ENCODE data around the gene ITGB2.

Gene ITGB2

DNA sequence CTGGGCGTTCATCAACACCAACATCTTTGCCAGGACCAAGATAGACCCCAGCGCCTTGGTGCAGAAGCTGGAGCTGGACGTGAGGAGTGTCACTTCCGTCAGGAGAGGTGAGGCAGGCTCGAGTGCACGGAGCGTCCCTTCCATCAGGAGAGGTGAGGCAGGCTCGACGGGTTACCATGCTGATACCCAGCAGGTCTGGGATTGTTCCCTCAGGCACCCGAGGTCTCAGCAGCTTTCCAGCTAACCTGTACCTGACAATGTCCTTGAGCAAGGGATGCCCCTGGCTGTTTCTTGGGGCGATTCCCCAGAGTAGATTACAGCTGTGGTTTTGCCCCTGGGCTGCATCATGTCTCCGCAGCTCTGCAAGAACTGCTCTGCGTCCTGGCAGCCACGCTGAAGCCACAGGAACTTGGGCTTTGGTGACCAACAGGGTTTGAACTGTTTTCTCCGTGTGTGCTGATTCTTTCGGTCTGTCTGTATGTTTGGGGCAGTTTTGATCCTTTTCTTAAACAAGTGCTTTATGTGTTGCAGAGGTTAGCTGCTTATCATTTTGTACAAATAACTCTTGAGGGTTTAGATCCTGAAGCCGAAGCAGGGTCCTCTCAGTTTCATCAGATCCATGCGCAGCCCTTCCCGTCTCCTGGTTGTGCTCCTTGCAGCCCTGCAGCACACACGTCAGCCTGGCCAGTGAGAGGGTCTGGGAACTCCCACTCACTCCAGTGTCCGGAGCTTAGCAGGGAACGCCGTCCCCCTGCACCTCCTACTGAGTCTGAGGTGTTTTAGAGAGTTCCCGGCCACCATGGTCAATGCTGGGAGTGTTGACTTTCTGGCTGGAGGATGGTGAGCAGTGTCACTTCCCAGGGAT, 23.2 kb upstream of the ITGB2 start:
- TF ChIP-seq POLR2AphosphoS5 (IDR thresholded peaks at IDR 0.05; ENCODE audit: low read depth, low read length) (no peak), FOXP2 (optimal IDR thresholded peaks at IDR 0.05; ENCODE audit: borderline replicate concordance, extremely low read depth, extremely low read length, insufficient read depth) (no peak), TAF1 (IDR thresholded peaks at IDR 0.05; ENCODE audit: borderline replicate concordance, insufficient read depth, low read length) (no peak), SIN3A (IDR thresholded peaks at IDR 0.05; ENCODE audit: borderline replicate concordance, insufficient read depth, low read length) (no peak)
- TF ChIP-seq, protein P1, sequence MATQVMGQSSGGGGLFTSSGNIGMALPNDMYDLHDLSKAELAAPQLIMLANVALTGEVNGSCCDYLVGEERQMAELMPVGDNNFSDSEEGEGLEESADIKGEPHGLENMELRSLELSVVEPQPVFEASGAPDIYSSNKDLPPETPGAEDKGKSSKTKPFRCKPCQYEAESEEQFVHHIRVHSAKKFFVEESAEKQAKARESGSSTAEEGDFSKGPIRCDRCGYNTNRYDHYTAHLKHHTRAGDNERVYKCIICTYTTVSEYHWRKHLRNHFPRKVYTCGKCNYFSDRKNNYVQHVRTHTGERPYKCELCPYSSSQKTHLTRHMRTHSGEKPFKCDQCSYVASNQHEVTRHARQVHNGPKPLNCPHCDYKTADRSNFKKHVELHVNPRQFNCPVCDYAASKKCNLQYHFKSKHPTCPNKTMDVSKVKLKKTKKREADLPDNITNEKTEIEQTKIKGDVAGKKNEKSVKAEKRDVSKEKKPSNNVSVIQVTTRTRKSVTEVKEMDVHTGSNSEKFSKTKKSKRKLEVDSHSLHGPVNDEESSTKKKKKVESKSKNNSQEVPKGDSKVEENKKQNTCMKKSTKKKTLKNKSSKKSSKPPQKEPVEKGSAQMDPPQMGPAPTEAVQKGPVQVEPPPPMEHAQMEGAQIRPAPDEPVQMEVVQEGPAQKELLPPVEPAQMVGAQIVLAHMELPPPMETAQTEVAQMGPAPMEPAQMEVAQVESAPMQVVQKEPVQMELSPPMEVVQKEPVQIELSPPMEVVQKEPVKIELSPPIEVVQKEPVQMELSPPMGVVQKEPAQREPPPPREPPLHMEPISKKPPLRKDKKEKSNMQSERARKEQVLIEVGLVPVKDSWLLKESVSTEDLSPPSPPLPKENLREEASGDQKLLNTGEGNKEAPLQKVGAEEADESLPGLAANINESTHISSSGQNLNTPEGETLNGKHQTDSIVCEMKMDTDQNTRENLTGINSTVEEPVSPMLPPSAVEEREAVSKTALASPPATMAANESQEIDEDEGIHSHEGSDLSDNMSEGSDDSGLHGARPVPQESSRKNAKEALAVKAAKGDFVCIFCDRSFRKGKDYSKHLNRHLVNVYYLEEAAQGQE (IDR thresholded peaks at IDR 0.05; ENCODE audit: insufficient read depth in 1 of 2, low read depth in 2 of 2, low read length in 2 of 2), result no peak

DNA sequence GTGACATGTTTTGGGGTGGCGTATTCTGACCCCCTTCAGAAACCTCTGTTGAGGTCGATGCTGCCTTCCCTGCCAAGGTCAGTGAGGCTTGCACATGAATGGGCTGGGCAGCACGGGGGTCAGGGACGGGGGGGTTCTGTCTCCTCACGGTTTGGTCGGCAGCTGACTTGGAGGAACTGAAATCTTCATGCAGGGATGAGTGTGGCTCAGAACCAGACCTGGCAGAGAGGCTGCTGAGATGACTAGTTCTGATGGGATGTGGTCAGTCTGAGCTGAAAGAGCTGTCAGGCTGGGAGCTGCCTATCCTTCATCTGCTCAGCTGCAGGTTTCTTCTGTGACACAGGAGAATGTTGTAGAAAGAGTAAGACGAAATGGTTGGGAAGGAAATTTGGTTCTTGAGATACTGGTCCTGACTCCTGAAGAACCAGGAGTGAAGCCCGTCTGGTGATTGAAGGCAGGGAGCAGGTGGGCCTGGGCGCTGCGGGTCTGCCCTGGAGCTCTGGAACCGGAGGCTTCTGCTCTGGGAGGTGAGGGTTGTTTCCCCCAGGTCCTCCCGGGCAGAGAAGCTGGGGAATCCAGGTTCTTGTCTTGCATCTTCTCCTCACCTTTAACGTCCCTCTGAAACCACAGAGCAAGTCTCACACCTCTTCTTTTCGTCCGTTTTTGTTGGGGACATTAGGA, 22.4 kb upstream of the ITGB2 start:
- no peak for TF ChIP-seq SIN3A (IDR thresholded peaks at IDR 0.05; ENCODE audit: borderline replicate concordance, insufficient read depth, low read length)
- no peak for TF ChIP-seq POLR2AphosphoS5 (IDR thresholded peaks at IDR 0.05; ENCODE audit: low read depth, low read length)
- no peak for TF ChIP-seq FOXP2 (optimal IDR thresholded peaks at IDR 0.05; ENCODE audit: borderline replicate concordance, extremely low read depth, extremely low read length, insufficient read depth)
- TF ChIP-seq, protein P1 (IDR thresholded peaks at IDR 0.05; ENCODE audit: insufficient read depth in 1 of 2, low read depth in 2 of 2, low read length in 2 of 2), result no peak
- TF ChIP-seq TAF1 (IDR thresholded peaks at IDR 0.05; ENCODE audit: borderline replicate concordance, insufficient read depth, low read length), result no peak

DNA sequence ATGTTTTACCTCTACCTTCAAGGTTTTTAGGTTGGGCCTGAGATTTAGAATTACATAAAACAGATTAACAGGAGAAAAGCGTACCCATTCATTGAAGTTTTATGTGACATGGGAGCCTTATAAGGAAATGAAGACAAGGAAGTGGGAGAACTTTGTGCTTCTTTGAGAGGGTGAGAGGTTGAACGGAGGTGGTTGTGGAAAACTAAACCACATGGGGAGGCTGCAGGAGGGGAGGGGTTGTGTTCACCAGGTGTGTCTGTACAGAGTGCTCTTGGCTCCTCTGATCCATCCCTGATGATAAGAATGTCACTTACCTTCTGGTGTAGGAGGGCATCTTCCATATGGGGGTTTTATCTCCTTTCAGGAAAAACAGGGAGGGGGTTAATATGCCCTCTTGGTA, 21.9 kb upstream of the ITGB2 start:
- TF ChIP-seq, protein P1 (IDR thresholded peaks at IDR 0.05; ENCODE audit: insufficient read depth in 1 of 2, low read depth in 2 of 2, low read length in 2 of 2), result no peak
- TF ChIP-seq FOXP2 (optimal IDR thresholded peaks at IDR 0.05; ENCODE audit: borderline replicate concordance, extremely low read depth, extremely low read length, insufficient read depth) (no peak), POLR2AphosphoS5 (IDR thresholded peaks at IDR 0.05; ENCODE audit: low read depth, low read length) (no peak), TAF1 (IDR thresholded peaks at IDR 0.05; ENCODE audit: borderline replicate concordance, insufficient read depth, low read length) (no peak), SIN3A (IDR thresholded peaks at IDR 0.05; ENCODE audit: borderline replicate concordance, insufficient read depth, low read length) (no peak)

DNA sequence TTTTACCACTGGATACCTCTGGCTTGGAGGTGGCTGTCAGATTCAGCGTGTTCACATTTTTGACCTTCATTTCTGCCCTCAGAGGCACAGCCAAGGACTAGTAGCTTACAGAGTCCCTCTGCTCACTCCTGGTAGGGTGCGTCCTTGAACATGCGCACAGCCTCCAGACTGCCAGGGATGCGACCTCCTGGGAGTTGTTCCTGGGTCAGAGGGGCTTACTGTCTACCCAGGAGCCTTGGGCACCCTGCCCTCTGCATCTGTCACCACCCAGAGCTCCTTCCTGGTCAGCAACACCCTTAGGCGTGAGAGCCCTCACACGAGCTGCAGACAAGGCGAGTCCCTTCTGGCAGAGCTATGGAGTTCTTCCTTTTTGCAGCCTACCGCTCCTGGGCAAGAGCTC, 20.9 kb upstream of the ITGB2 start:
- TF ChIP-seq FOXP2 (optimal IDR thresholded peaks at IDR 0.05; ENCODE audit: borderline replicate concordance, extremely low read depth, extremely low read length, insufficient read depth) (no peak), POLR2AphosphoS5 (IDR thresholded peaks at IDR 0.05; ENCODE audit: low read depth, low read length) (no peak), TAF1 (IDR thresholded peaks at IDR 0.05; ENCODE audit: borderline replicate concordance, insufficient read depth, low read length) (no peak), SIN3A (IDR thresholded peaks at IDR 0.05; ENCODE audit: borderline replicate concordance, insufficient read depth, low read length) (no peak)
- TF ChIP-seq, protein P1 (IDR thresholded peaks at IDR 0.05; ENCODE audit: insufficient read depth in 1 of 2, low read depth in 2 of 2, low read length in 2 of 2), result no peak

All from PFSK-1 (cell line).